WERI-Rb-1 (cell line): ENCODE results near the gene FAM9B.

ENCODE experiments used
- DNase-seq: peaks from one replicate; pipeline ENCODE4 v3.0.0-alpha.2; 2020
- H3K27ac ChIP-seq: fragments of 250-450 bp; sonication (Bioruptor Pico); 2 replicates; pipeline ENCODE4 v1.5.1; 2020; ENCODE audit warnings: mild to moderate bottlenecking, moderate library complexity
- H3K27me3 ChIP-seq: fragments of 250-450 bp; sonication (Bioruptor Pico); 2 replicates; pipeline ENCODE4 v1.5.1; 2021; ENCODE audit warnings: mild to moderate bottlenecking, low read depth, moderate library complexity; ENCODE audit not compliant: insufficient read depth, severe bottlenecking
- H3K36me3 ChIP-seq: fragments of 250-450 bp; sonication (Bioruptor Pico); 2 replicates; pipeline ENCODE4 v1.5.1; 2020; ENCODE audit warnings: mild to moderate bottlenecking, moderate library complexity
- H3K4me3 ChIP-seq: 2 replicates; pipeline ENCODE4 v1.5.1; 2011; ENCODE audit warnings: low read depth, mild to moderate bottlenecking, control low read depth, low read length
- H3K9me3 ChIP-seq: fragments of 250-450 bp; sonication (Bioruptor Pico); 2 replicates; pipeline ENCODE4 v1.5.1; 2021; ENCODE audit warnings: mild to moderate bottlenecking, moderate library complexity; ENCODE audit not compliant: severe bottlenecking
- TF ChIP-seq, protein P1 (sequence below): IDR thresholded peaks from 2 replicates; pipeline ENCODE4 v1.5.1; 2011; ENCODE audit warnings: low read depth, mild to moderate bottlenecking, control low read depth, inconsistent platforms, low read length

FAM9B gene

DNA sequence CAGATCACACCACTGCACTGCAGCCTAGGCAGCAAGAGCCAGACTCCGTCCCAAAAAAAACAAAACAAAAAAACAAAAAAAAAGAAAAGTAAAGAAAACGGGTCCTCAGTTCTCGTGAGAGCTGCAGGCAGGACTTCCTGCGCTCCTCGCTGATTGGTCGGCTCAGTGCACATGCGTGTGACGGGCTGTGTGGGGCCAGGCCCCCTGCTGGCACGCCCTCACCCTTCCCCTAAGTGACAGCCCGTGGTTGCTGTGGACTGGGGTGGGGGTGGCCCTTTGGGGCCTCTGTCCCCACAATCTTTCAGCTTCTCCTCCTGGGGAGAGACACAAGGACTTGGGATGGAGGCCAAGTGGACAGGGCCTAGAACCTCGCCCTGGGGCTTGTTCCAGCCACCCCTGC, at the start of gene FAM9B:
FAM9B (minus strand) TSS at position 139 of the 400 bp plus-strand sequence. CDS start 1,141 bp downstream, outside the sequence.
- TF ChIP-seq, protein P1, sequence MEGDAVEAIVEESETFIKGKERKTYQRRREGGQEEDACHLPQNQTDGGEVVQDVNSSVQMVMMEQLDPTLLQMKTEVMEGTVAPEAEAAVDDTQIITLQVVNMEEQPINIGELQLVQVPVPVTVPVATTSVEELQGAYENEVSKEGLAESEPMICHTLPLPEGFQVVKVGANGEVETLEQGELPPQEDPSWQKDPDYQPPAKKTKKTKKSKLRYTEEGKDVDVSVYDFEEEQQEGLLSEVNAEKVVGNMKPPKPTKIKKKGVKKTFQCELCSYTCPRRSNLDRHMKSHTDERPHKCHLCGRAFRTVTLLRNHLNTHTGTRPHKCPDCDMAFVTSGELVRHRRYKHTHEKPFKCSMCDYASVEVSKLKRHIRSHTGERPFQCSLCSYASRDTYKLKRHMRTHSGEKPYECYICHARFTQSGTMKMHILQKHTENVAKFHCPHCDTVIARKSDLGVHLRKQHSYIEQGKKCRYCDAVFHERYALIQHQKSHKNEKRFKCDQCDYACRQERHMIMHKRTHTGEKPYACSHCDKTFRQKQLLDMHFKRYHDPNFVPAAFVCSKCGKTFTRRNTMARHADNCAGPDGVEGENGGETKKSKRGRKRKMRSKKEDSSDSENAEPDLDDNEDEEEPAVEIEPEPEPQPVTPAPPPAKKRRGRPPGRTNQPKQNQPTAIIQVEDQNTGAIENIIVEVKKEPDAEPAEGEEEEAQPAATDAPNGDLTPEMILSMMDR, result no peak
- Histone ChIP-seq H3K9me3 (no peaks in the 10 kb centered on the region), H3K27me3 (peaks cover 8% of the 10 kb centered on the region)

DNA sequence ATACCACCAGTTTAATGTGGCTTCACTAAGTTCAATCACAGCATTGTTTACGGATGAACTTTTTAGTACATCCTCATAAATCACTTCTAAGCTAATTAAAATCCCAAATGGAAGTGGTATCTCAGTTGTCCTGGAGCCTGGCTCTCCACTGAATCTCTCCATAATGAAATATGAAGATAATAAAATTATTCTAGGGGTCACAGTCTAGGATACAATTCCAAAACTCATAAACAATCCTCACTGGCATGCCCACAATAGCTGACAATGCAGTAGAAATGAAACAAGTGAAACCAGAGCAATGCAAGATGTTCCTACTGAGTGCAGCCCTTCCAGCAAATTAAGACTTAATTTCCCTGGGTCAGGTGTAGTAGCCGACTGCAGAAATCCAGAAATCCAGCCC, 47.3 kb upstream of the FAM9B start:
- no peaks in the 10 kb centered on the region for H3K27me3 ChIP-seq
- TF ChIP-seq, protein P1, result no peak
- H3K27ac ChIP-seq, result no peak overlapping the region
- H3K9me3 ChIP-seq, result no peaks in the 10 kb centered on the region
- H3K36me3 ChIP-seq, result no peaks in the 10 kb centered on the region
- no peak overlapping the region for H3K4me3 ChIP-seq
- no peak for DNase-seq

More for the DNA sequence above, at the start of gene FAM9B:
- Histone ChIP-seq H3K27ac (no peak within 1 kb of the TSS), H3K4me3 (no peak within 1 kb of the TSS), H3K36me3 (no peaks in the 10 kb centered on the region)
- DNase-seq, result no peak

DNA sequence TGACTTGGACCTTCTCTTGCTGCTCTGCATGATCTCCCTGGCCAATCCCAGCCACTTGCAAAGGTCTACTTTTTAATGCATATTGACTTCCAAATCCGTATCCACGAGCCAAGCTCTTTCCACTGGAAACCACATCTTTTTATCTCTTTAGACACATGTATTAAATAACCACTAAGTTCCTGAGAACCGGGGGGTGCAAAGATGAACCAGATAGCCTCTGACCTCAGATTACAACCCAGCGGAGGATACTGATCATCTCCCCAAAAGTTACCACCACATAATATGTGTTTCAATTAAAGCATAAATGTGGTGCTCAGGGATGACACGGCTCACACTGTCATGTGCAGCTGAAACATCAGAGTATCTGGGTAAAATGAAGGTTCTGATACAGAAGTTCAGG, 40.4 kb upstream of the FAM9B start:
- TF ChIP-seq, protein P1, result no peak
- no peaks in the 10 kb centered on the region for H3K27me3 ChIP-seq
- DNase-seq, result no peak
- H3K36me3 ChIP-seq, result no peaks in the 10 kb centered on the region
- no peak overlapping the region for H3K4me3 ChIP-seq
- no peaks in the 10 kb centered on the region for H3K9me3 ChIP-seq
- no peak overlapping the region for H3K27ac ChIP-seq

DNA sequence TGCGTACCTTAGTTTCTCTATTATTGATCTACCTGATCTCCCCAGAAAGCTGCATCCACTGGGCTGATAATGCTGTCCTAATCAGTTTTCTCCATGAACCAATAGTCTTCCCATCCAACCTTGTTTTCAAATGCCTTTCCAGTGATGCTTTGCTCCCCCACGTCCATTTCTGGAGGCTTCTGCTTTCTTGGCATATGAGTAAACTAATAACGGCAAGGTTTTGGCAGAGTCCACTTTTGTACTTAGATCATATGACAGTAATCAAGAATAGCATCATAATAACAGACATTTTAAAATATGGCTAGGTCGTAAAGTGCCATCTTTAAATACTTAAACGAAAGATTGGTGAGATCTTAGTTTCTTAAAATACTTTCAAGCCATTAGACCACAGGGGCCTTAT, 38.4 kb upstream of the FAM9B start:
- Histone ChIP-seq H3K27me3 (no peaks in the 10 kb centered on the region), H3K4me3 (no peak overlapping the region), H3K27ac (no peak overlapping the region), H3K9me3 (no peaks in the 10 kb centered on the region), H3K36me3 (no peaks in the 10 kb centered on the region)
- DNase-seq, result no peak
- TF ChIP-seq, protein P1, result no peak

- H3K4me3 ChIP-seq, result no peak overlapping the region
- TF ChIP-seq, protein P1, result no peak
- no peaks in the 10 kb centered on the region for H3K9me3 ChIP-seq
- DNase-seq, result no peak
- H3K36me3 ChIP-seq, result no peaks in the 10 kb centered on the region
- H3K27me3 ChIP-seq, result no peaks in the 10 kb centered on the region
- no peak overlapping the region for H3K27ac ChIP-seq
Observed at GRCh38 chrX:9071031-9071650, 37.2 kb upstream of the FAM9B start.

GRCh38 chrX:9069573-9069972, 35.6 kb upstream of the FAM9B start:
- no peaks in the 10 kb centered on the region for H3K9me3 ChIP-seq
- no peak overlapping the region for H3K4me3 ChIP-seq
- TF ChIP-seq, protein P1, result no peak
- H3K36me3 ChIP-seq, result no peaks in the 10 kb centered on the region
- no peak for DNase-seq
- H3K27ac ChIP-seq, result no peak overlapping the region
- H3K27me3 ChIP-seq, result no peaks in the 10 kb centered on the region
